Sigmoid colon (tissue), 7 donors: ENCODE measurements around the gene KCNK15. TPM values are rescaled to one million over a fixed set of nuclear protein-coding genes. Genes with fewer than 3 reads are reported as not detected.

Source experiments
- DNase-seq: peaks from one replicate; pipeline ENCODE4 v3.0.0-alpha.2; 2019
- H3K27ac ChIP-seq, 4 donors: fragments of 200-600 bp; sonication (generic); one replicate each; pipeline ENCODE4 v1.5.1; 2016 to 2019; ENCODE audit warnings: mild to moderate bottlenecking in 1 of 4
- H3K27me3 ChIP-seq, 3 donors: fragments of 200-600 bp; sonication (generic); one replicate each; pipeline ENCODE4 v1.5.1; 2019; ENCODE audit warnings: mild to moderate bottlenecking in 1 of 3
- H3K36me3 ChIP-seq, 4 donors: fragments of 200-600 bp; sonication (generic); one replicate each; pipeline ENCODE4 v1.5.1; 2016 to 2019
- H3K4me1 ChIP-seq, 4 donors: fragments of 200-600 bp; sonication (generic); one replicate each; pipeline ENCODE4 v1.5.1; 2017 to 2019
- H3K4me3 ChIP-seq, 4 donors: fragments of 200-600 bp; sonication (generic); one replicate each; pipeline ENCODE4 v1.5.1; 2017 to 2019; ENCODE audit warnings: mild to moderate bottlenecking in 2 of 4, moderate library complexity in 1 of 4
- H3K9me3 ChIP-seq, 4 donors: fragments of 200-600 bp in 3 of 4; sonication (generic) in 3 of 4; one replicate each; pipeline versions ENCODE4 v1.5.1 to v1.6.1; 2013 to 2019
- CTCF ChIP-seq, 4 experiments: fragments of 450-650 bp in 3 of 4; fragments of 200-600 bp in 1 of 4; IDR thresholded peaks; one replicate each; pipeline ENCODE4 v1.5.1; 2016 to 2019; ENCODE audit warnings: antibody characterized with exemption in 4 of 4, mild to moderate bottlenecking in 3 of 4, moderate library complexity in 2 of 4
- EP300 ChIP-seq, 4 donors: sonication (generic); formaldehyde crosslinking; IDR thresholded peaks; one replicate each; pipeline ENCODE4 v1.6.1; 2017; ENCODE audit warnings: antibody characterized with exemption in 4 of 4
- POLR2A ChIP-seq, 2 donors: fragments of 450-650 bp; IDR thresholded peaks; one replicate each; pipeline ENCODE4 v1.6.1; 2016; ENCODE audit warnings: antibody characterized with exemption in 2 of 2, mild to moderate bottlenecking in 2 of 2, moderate library complexity in 2 of 2
- POLR2AphosphoS5 ChIP-seq, 4 donors: sonication (generic); formaldehyde crosslinking; IDR thresholded peaks; one replicate each; pipeline ENCODE4 v1.6.1; 2017; ENCODE audit warnings: antibody characterized with exemption in 4 of 4
- WGBS, 2 donors: extraction: QIAGEN DNeasy Blood & Tissue Kit; methylation state at CpG; one replicate each; pipeline ENCODE4 v1.1.7; 2013; 5-methylcytosine and 5-hydroxymethylcytosine counted together
- intact Hi-C: fragments of 100-400 bp; cut with DNase I; formaldehyde crosslinking; loops from one replicate; pipeline ENCODE4 v1.15.1; 2023
- polyA plus RNA-seq, 3 donors: library from polyadenylated mRNA; stranded (reverse); fragments of 200-250 nt; gene quantifications; one replicate each; pipeline ENCODE4 v1.2.3, GENCODE V29; 2013
- total RNA-seq, 4 donors: library from RNA; depleted of rRNA; stranded (reverse); fragments of >200 nt; gene quantifications; one replicate each; pipeline ENCODE4 v1.1.0, GENCODE V29; 2016
- donor health status: healthy with polysubstance abuse.
- donor health status: Bipolar disorder and iron deficiency.
- donor health status: healthy.

Gene KCNK15
- total and polyA plus RNA-seq, 7 donors: 0.28 to 2.1 (median 0.66) TPM; not detected in 1

- H3K9me3 ChIP-seq: no peaks in the 10 kb centered on the region
- no peak for DNase-seq
- H3K36me3 ChIP-seq: no peaks in the 10 kb centered on the region
- intact Hi-C loops: no loop called here
- H3K27me3 ChIP-seq: peaks cover 16 to 67% (median 38%) of the 10 kb centered on the region in 3 donors
- TF ChIP-seq POLR2AphosphoS5 (IDR thresholded peaks at IDR 0.05) (no peak), EP300 (IDR thresholded peaks at IDR 0.05) (no peak), CTCF (IDR thresholded peaks at IDR 0.05) (no peak), POLR2A (IDR thresholded peaks at IDR 0.05) (no peak)
- H3K4me1 ChIP-seq: peaks cover 0 to 13% (median 11%) of the 10 kb centered on the region in 4 donors
- H3K27ac ChIP-seq: peak overlapping the region in 2 of 4 donors; percentile 1 to 72
- WGBS, 2 donors: 17 to 34% methylated on average over 12 of the region's 12 CpGs
- H3K4me3 ChIP-seq: peak overlapping the region; percentile 28 to 57 (median 50)
Measured at GRCh38 chr20:44746367-44747165, 901 bp downstream of the KCNK15 start.

GRCh38 chr20:44747166-44748004 is 1.7 kb downstream of the KCNK15 start:
- peak; percentile 18 to 62 (median 38) for TF ChIP-seq CTCF (IDR thresholded peaks at IDR 0.05)
- no peak for TF ChIP-seq EP300 (IDR thresholded peaks at IDR 0.05)
- Histone ChIP-seq H3K4me3 (no peak overlapping the region), H3K36me3 (no peaks in the 10 kb centered on the region), H3K9me3 (no peaks in the 10 kb centered on the region), H3K27me3 (peaks cover 16 to 75% (median 41%) of the 10 kb centered on the region in 3 donors), H3K4me1 (peaks cover 0 to 13% (median 11%) of the 10 kb centered on the region in 4 donors), H3K27ac (peak overlapping the region in 1 of 4 donors; percentile 38)
- peak; percentile 81 for DNase-seq
- intact Hi-C loops: loop anchor here (2.0 kb wide), 1 partner anchor 119 kb away; no protein-coding TSS in a partner anchor
- WGBS, 2 donors: 7 to 16% methylated on average over 5 of the region's 5 CpGs

- peaks cover 16 to 81% (median 41%) of the 10 kb centered on the region in 3 donors for H3K27me3 ChIP-seq
- no peak overlapping the region for H3K4me3 ChIP-seq
- no peak overlapping the region for H3K27ac ChIP-seq
- no peak for DNase-seq
- H3K4me1 ChIP-seq: peaks cover 0 to 13% (median 11%) of the 10 kb centered on the region in 4 donors
- no peaks in the 10 kb centered on the region for H3K9me3 ChIP-seq
- no peaks in the 10 kb centered on the region for H3K36me3 ChIP-seq
- intact Hi-C loops: loop anchor here (2.0 kb wide), 1 partner anchor 119 kb away; no protein-coding TSS in a partner anchor
- WGBS, 2 donors: 78 to 83% methylated on average over 3 of the region's 3 CpGs
- TF ChIP-seq EP300 (IDR thresholded peaks at IDR 0.05) (no peak), CTCF (IDR thresholded peaks at IDR 0.05) (no peak), POLR2A (IDR thresholded peaks at IDR 0.05) (no peak), POLR2AphosphoS5 (IDR thresholded peaks at IDR 0.05) (no peak)
Measured at GRCh38 chr20:44748005-44748370, 2.3 kb downstream of the KCNK15 start.

- no peak for DNase-seq
- H3K4me3 ChIP-seq: no peak overlapping the region
- H3K27me3 ChIP-seq: peaks cover 16 to 65% (median 41%) of the 10 kb centered on the region in 3 donors
- WGBS, 2 donors: 55 to 56% methylated on average over 73 of the region's 73 CpGs
- no peak overlapping the region for H3K27ac ChIP-seq
- TF ChIP-seq POLR2A (IDR thresholded peaks at IDR 0.05) (no peak), POLR2AphosphoS5 (IDR thresholded peaks at IDR 0.05) (no peak), EP300 (IDR thresholded peaks at IDR 0.05) (no peak), CTCF (IDR thresholded peaks at IDR 0.05) (no peak)
- H3K4me1 ChIP-seq: peaks cover 0 to 13% (median 11%) of the 10 kb centered on the region in 4 donors
- intact Hi-C loops: no loop called here
- H3K9me3 ChIP-seq: no peaks in the 10 kb centered on the region
- no peaks in the 10 kb centered on the region for H3K36me3 ChIP-seq
Measured at GRCh38 chr20:44750081-44750805, 4.6 kb downstream of the KCNK15 start.
